HG02870 (cell line): Measurements from ENCODE around the gene RIT2.

Experiments used
- ATAC-seq: cut with Tn5 transposase; IDR thresholded peaks from one replicate; pipeline ENCODE4 v1.9.1; 2021; ENCODE audit warnings: mild to moderate bottlenecking, moderate library complexity; ENCODE audit not compliant: unreplicated experiment

The RIT2 gene

GRCh38 chr18:43115076-43115921 is at the start of gene RIT2:
Gene RIT2, minus strand, starts transcription at chr18:43115685.
- ATAC-seq: no peak

DNA sequence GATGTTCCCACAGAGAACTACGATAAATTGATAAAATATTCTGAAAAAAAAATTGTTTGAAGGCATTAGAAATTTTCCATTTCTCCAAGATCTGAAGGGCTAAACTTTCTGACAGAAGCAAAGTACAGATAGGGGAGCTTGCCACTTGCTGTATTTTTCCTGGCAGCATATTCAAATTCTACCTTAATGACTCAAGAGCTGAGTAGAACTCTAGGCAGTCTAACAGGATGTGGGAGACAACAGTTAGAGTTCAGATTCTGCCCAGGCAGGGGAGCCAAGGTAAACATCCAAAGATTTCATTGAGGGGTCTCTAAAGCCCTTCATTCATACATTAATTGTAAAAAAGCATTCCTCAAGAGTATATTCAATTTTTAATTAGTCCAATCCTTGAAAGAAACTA is 46.0 kb upstream of the RIT2 start:
- ATAC-seq: no peak

DNA sequence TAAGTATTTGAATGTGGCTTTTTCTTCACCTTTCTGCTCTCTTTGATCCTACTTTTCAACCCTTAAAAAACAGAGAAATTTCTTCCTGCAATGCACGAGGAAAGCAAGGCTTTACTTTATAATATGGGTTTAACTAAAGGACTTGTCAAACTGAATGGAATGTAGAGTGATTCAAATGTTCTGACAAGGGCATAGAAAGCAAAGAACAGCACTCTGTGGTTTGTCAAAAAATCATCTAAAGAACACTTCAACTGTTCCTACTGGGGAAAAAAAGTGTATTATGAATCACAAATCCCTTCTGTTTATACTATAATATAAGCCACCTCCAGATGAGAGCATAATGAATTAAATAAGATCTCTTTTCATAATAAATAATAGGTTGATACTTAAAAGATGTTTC is 45.0 kb upstream of the RIT2 start:
- no peak for ATAC-seq

DNA sequence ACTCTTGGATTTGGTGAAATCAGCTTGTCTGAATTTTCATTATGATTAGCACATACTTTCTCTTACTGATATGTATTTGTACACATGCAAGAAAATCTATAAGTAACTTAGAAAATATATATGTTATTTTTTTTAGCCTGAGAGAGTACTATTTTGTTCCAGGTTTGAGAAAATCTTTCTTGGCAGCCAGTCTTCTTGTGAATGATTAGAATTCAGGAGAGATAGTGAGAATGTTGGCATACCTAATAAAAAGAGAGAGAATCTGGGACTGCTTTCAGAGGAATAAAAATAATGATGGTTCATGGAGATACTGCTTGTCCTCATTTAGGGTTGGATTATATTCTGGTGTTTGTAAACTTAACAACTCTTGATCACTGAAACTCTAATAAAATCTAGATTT is 44.4 kb upstream of the RIT2 start:
- no peak for ATAC-seq

DNA sequence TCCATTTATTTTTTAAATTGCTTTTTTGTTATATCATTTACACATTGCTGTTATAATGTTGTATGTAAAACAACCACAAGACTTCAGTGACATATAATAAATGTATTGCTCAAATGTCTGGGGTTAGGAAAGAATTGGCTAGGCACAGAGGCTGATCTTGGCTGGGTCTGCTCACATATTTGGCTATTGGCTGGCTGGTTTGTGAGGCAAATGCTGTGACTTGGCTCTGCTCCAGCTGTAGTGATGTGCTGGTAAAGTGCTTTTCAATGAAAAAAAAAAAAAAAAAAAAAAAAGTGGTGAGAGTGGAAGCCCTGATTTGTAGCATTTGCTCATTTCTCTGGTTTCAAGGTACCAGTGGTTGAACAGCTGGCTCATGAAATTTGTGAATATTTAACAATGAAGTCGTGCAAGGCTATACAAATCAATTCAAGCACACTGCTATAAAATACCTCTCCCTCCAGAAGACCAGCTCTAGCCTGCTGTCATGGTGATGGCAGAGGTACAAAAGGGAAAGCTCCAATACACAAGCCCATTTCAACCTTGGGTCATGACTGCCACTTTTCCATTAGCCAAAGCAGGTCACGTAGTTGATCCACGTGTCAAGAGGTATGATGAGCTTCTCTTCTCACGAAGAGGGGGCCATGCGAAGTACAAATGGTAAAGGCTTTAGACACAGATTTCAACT is 43.7 kb upstream of the RIT2 start:
- no peak for ATAC-seq

DNA sequence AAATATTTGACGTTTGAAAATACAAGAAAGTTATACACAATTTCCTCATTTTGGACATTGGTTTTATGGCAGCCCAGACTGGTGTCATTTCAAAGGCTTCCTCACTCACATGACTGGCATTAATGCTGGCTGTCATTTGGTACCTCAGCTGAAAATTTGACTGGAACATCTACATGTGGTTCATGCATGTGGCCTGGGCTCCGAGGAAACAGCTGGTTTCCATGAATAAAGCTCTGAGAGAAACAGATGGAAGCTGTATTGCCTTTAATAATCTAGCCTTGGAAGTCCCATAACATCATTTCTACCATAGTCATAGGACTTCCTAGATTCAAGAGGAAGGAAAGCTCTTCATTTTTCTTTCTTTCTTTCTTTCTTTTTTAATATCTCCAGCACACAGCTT is 42.9 kb upstream of the RIT2 start:
- ATAC-seq: no peak

- ATAC-seq: no peak
Measured at GRCh38 chr18:43155842-43156241, 40.4 kb upstream of the RIT2 start.

- ATAC-seq: no peak
Measured at GRCh38 chr18:43148231-43148630, 32.7 kb upstream of the RIT2 start.

- no peak for ATAC-seq
Measured at GRCh38 chr18:43141208-43141607, 25.7 kb upstream of the RIT2 start.

GRCh38 chr18:43139288-43139946 is 23.9 kb upstream of the RIT2 start:
- ATAC-seq: no peak

GRCh38 chr18:43134876-43135275 is 19.4 kb upstream of the RIT2 start:
- no peak for ATAC-seq

GRCh38 chr18:43130716-43131260 is 15.3 kb upstream of the RIT2 start:
- ATAC-seq: no peak

DNA sequence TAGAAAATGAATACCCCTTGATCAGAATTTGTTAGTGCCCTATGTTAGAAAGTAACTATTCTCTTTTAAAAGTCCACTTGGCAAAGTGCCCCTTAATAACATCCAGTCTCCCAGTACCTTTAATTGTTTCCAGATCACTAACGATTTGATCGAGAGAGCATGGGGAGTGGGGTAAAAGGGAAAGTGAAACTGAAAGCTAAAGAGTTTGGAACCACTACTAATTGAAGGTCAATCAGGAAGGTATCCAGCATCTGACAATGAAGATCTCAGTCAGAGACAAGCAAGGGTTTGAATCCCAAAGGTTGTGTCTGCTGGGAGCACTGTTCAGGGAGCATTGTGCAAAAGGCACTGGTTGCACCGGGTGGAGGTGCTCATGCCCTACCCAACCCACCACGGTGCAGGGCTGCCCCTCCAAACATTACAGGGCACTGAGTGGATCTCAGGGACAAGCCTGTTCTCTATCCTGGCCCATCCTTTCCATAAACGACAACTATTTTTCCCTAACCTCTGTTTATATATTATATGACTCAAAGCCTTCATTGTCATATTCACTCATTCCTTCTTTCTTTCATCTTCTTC is 14.6 kb upstream of the RIT2 start:
- ATAC-seq: no peak

DNA sequence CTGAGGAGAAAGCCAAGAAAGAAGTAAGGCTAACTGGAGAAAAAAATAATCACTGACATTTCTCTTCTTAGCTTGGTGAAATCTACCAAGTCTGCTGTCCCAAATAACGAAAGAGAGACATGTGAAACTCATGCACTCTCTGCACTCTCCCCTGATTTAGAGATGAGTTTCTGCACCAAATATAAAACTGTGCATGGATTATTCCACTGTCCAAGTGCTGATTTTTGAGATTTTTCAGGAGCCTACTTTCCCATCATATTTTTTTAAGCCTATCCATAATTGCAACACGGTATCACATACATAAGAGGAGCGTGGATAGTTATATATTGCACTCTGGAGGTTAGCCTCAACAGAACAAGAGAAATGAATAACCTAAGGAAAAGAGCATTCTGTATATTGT is 10.0 kb upstream of the RIT2 start:
- no peak for ATAC-seq

DNA sequence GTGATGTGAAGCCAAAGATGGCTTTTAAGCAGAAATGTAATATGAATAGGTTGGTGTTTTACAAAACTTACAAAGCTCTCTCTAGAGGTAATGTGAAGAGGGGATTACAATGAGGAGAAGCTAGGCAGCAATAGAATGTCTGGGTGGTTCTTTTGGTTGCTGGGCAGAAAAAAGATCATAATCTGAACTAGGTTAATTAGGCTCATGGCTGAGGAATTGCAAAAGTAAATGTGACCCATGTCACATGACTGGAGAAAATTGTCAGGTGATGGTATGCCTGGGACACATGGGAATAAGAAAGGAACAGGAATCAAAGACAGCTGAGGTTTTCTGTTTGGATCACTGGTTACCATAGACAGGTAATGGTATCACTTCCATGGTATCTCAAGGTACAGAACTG is 7.5 kb upstream of the RIT2 start:
- ATAC-seq: no peak

DNA sequence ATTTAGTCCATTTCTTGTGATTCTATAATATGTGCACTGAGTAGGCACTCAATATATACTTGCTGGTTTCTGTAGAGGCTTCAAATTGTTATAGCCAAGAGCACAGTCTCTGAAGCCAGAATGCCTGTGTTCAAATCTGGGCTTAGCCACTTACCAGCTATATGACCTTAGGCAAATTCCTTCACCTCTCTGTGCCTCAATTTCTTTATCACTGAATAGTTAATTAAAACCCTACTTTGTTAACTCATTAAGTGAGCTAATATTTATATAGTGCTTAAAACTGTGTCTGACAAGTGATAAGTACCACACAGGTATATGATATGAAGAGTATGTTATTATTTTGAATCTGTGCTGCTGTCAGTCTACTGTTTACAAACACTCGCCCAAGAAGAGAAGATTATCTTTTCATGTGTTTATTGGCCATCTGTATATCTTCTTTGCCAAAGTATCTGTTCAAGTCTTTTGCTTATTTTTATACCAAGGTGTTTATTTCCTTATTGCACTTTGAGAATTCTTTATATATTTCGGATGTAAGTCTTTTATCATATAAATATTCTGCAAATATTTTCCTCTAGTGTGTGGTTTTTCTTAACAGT is 1.3 kb upstream of the RIT2 start:
- ATAC-seq: no peak

GRCh38 chr18:43113220-43113895 is 2.1 kb downstream of the RIT2 start:
- ATAC-seq: no peak

DNA sequence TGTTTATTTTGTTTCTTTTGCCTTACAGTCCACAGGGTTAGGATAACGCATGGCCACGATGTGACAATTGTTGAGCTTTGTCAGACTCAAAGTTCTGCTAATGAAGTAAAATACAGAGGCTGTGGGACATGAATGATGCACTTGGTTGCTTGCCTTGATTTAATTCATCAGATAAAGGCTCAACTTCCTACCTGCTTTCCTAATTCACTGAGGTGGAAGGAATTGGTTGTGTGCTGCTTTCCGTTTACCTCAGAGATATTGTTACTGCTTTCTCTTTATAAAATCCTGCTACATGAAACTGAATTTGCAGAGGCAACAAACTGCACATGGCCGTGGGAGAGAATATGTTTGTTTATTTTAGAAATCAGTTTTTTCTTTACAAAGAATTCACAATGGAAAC is 6.6 kb downstream of the RIT2 start:
- ATAC-seq: no peak

GRCh38 chr18:43108469-43108868 is 7.0 kb downstream of the RIT2 start:
- ATAC-seq: no peak

DNA sequence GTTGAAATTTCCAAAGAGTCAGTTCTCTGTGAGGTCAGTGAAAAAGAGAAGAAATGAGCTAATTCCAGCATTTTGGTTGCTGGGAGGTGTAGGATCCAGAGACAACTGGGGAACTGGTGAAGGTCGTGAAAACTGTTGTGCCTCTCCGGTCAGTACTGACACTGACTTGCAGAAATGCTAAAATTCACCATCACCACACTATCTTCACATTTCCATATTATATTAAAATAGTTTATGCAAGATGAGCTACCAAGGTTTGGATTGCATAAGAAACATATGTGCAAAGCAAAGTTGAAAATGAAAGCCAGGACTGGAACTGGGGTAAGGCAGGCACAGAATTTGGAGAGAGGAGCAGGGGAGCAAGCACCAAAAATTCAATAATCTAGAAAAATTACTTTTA is 21.8 kb downstream of the RIT2 start:
- no peak for ATAC-seq
